HCT116 (cell line): ENCODE measurements around the gene NEO1. TPM values are rescaled to one million over a fixed set of nuclear protein-coding genes. Genes with fewer than 3 reads are reported as not detected.

Experiments used
- ATAC-seq: fragments of 200-7000 bp; cut with Tn5 transposase; 2 replicates; pipeline ENCODE4 v1.9.1; 2020; ENCODE audit warnings: mild to moderate bottlenecking, moderate library complexity
- BruUV-seq: library from RNA; stranded (reverse); fragments of 400-500 nt; replicated peaks from 2 replicates; lab custom pipeline; 2021; lab: Mats Ljungman, UMichigan
- CTCF ChIA-PET: fragments of 300-600 bp; sonication (Branson Sonifier 250); formaldehyde crosslinking; loops from one replicate; lab custom pipeline; 2021; ENCODE audit warnings: antibody characterized with exemption; lab: Charles Lee
- POLR2A ChIA-PET: fragments of 300-600, 350-600 bp; sonication (Branson Sonifier 250); formaldehyde crosslinking; loops from one replicate; lab custom pipeline; 2021; ENCODE audit warnings: antibody characterized with exemption; lab: Charles Lee
- RAD21 ChIA-PET, 2 experiments: fragments of 300-600 bp; sonication (Branson Sonifier 250); formaldehyde crosslinking; loops; one replicate each; lab custom pipeline; 2023; ENCODE audit warnings: low total read pairs in 2 of 2; ENCODE audit not compliant: uncharacterized antibody in 2 of 2, unreplicated experiment in 2 of 2, low non-redundant PET in 1 of 2; lab: Charles Lee
- DNase-seq: peaks from one replicate; pipeline ENCODE4 v3.0.0-alpha.2; 2010; ENCODE audit warnings: low read depth, low spot score
- H2AFZ ChIP-seq: fragments of 200-600 bp; shearing (Covaris generic), sonication (generic); 2 replicates; pipeline ENCODE4 v1.6.1; 2017; ENCODE audit warnings: low read depth, mixed run types, mixed read lengths, antibody characterized with exemption, low read length; ENCODE audit not compliant: poor library complexity, severe bottlenecking
- H3K27ac ChIP-seq: 2 replicates; pipeline ENCODE4 v1.5.1; 2012; ENCODE audit warnings: low read depth, low read length
- H3K27me3 ChIP-seq: fragments of 200-600 bp; sonication (generic); 2 replicates; pipeline ENCODE4 v1.6.1; 2016; ENCODE audit warnings: mixed run types, low read length, mixed read lengths; ENCODE audit not compliant: insufficient read depth
- H3K36me3 ChIP-seq, 2 experiments: fragments of 200-500 bp in 1 of 2; fragments of 200-600 bp in 1 of 2; sonication (Bioruptor generic) in 1 of 2; sonication (generic) in 1 of 2; 2 replicates each; pipeline versions ENCODE4 v1.5.1 to v1.6.1; 2014 to 2016; ENCODE audit warnings: low read length in 2 of 2, inconsistent platforms in 1 of 2, mixed read lengths in 1 of 2, mixed run types in 1 of 2; ENCODE audit not compliant: insufficient read depth in 2 of 2, control insufficient read depth in 1 of 2
- H3K4me1 ChIP-seq, 2 experiments: fragments of 200-600 bp in 1 of 2; sonication (generic) in 1 of 2; 2 replicates each; pipeline versions ENCODE4 v1.5.1 to v1.6.1; 2012 to 2017; ENCODE audit warnings: low read length in 2 of 2, inconsistent platforms in 1 of 2, mild to moderate bottlenecking in 1 of 2, mixed read lengths in 1 of 2, mixed run types in 1 of 2, moderate library complexity in 1 of 2; ENCODE audit not compliant: insufficient read depth in 2 of 2, control insufficient read depth in 1 of 2
- H3K4me2 ChIP-seq: fragments of 200-600 bp; sonication (generic); 2 replicates; pipeline ENCODE4 v1.6.1; 2017; ENCODE audit warnings: mixed run types, low read length, mixed read lengths
- H3K4me3 ChIP-seq, 2 experiments: fragments of 200-600 bp in 1 of 2; sonication (generic) in 1 of 2; replicated peaks in 1 of 2; 2 replicates each; pipeline ENCODE4 v1.5.1; 2011 to 2016; ENCODE audit warnings: low read length in 2 of 2, control low read depth in 1 of 2, low read depth in 1 of 2, mild to moderate bottlenecking in 1 of 2, mixed read lengths in 1 of 2, mixed run types in 1 of 2
- H3K79me2 ChIP-seq: fragments of 200-600 bp; sonication (generic); 2 replicates; pipeline ENCODE4 v1.6.1; 2017; ENCODE audit warnings: mild to moderate bottlenecking, mixed run types, low read length, moderate library complexity, mixed read lengths; ENCODE audit not compliant: insufficient read depth
- H3K9ac ChIP-seq: fragments of 200-600 bp; sonication (generic); 2 replicates; pipeline ENCODE4 v1.6.1; 2016; ENCODE audit warnings: low read length, mixed read lengths
- H3K9me2 ChIP-seq: fragments of 200-600 bp; sonication (generic), shearing (Covaris generic); 2 replicates; pipeline ENCODE4 v1.6.1; 2017; ENCODE audit warnings: mixed run types, mild to moderate bottlenecking, moderate library complexity; ENCODE audit not compliant: insufficient read depth
- H3K9me3 ChIP-seq, 2 experiments: fragments of 200-500 bp in 1 of 2; fragments of 200-600 bp in 1 of 2; sonication (Bioruptor generic) in 1 of 2; sonication (generic) in 1 of 2; 2 replicates each; pipeline ENCODE4 v1.6.1; 2014 to 2017; ENCODE audit warnings: low read length in 2 of 2, mixed read lengths in 2 of 2, inconsistent platforms in 1 of 2, low read depth in 1 of 2, mild to moderate bottlenecking in 1 of 2, mixed run types in 1 of 2, moderate library complexity in 1 of 2; ENCODE audit not compliant: control insufficient read depth in 1 of 2, insufficient read depth in 1 of 2
- H4K20me1 ChIP-seq: fragments of 200-600 bp; sonication (generic), shearing (Covaris generic); 2 replicates; pipeline ENCODE4 v1.6.1; 2017; ENCODE audit warnings: mixed run types, mild to moderate bottlenecking, moderate library complexity; ENCODE audit not compliant: insufficient read depth
- CBX3 ChIP-seq: IDR thresholded peaks from 2 replicates; pipeline ENCODE4 v1.6.1; 2012; ENCODE audit warnings: low read depth
- ELF1 ChIP-seq: IDR thresholded peaks from 2 replicates; pipeline ENCODE4 v1.6.1; 2012; ENCODE audit warnings: low read depth, borderline replicate concordance
- FOSL1 ChIP-seq: IDR thresholded peaks from 2 replicates; pipeline ENCODE4 v1.6.1; 2012; ENCODE audit warnings: low read depth
- POLR2AphosphoS5 ChIP-seq: IDR thresholded peaks from 2 replicates; pipeline ENCODE4 v1.6.1; 2011; ENCODE audit warnings: mild to moderate bottlenecking, low read depth, low read length, moderate library complexity
- RAD21 ChIP-seq: IDR thresholded peaks from 2 replicates; pipeline ENCODE4 v1.6.1; 2012; ENCODE audit warnings: low read depth, mild to moderate bottlenecking
- SP1 ChIP-seq: IDR thresholded peaks from 2 replicates; pipeline ENCODE4 v1.6.1; 2012; ENCODE audit warnings: low read depth
- SRF ChIP-seq: IDR thresholded peaks from 2 replicates; pipeline ENCODE4 v1.6.1; 2012; ENCODE audit warnings: low read depth
- YY1 ChIP-seq: IDR thresholded peaks from 2 replicates; pipeline ENCODE4 v1.6.1; 2011; ENCODE audit warnings: low read length, low read depth, moderate library complexity, mild to moderate bottlenecking; ENCODE audit not compliant: insufficient replicate concordance; ENCODE audit errors: extremely low read depth
- ZFX ChIP-seq: fragments of 450-650 bp; IDR thresholded peaks from 2 replicates; pipeline ENCODE4 v1.6.1; 2017
- ZNF274 ChIP-seq: fragments of 200-500 bp; sonication (Bioruptor generic); IDR thresholded peaks from 2 replicates; pipeline ENCODE4 v1.6.1; 2014; ENCODE audit warnings: mild to moderate bottlenecking, low read depth, low read length, inconsistent platforms
- intact Hi-C: fragments of 100-400 bp; cut with micrococcal nuclease; formaldehyde crosslinking; loops from 2 replicates; pipeline ENCODE4 v1.10.0; 2022
- total RNA-seq: library from RNA; stranded (reverse); gene quantifications from one replicate; pipeline ENCODE4 v1.2.1, GENCODE V29; 2021; ENCODE audit not compliant: unreplicated experiment
- TF ChIP-seq, protein P1 (sequence below): IDR thresholded peaks from 2 replicates; pipeline ENCODE4 v1.6.1; 2011; ENCODE audit warnings: mild to moderate bottlenecking, low read length, moderate library complexity; ENCODE audit not compliant: insufficient replicate concordance; ENCODE audit errors: extremely low read depth
- TF ChIP-seq, protein P2 (sequence below), 3 experiments: fragments of 200-600 bp in 1 of 3; sonication (generic) in 1 of 3; IDR thresholded peaks in 2 of 3; conservative IDR thresholded peaks in 1 of 3; 2 replicates each; pipeline ENCODE4 v1.5.1; 2012 to 2017; ENCODE audit warnings: low read depth in 2 of 3, low read length in 2 of 3, antibody characterized with exemption in 1 of 3, borderline replicate concordance in 1 of 3, control low read depth in 1 of 3, mild to moderate bottlenecking in 1 of 3, mixed read lengths in 1 of 3, mixed run types in 1 of 3, moderate library complexity in 1 of 3; ENCODE audit not compliant: insufficient read depth in 1 of 3
- TF ChIP-seq, protein P3 (sequence below): IDR thresholded peaks from 2 replicates; pipeline ENCODE4 v1.6.1; 2012
- TF ChIP-seq, protein P4 (sequence below): IDR thresholded peaks from 2 replicates; pipeline ENCODE4 v1.6.1; 2012; ENCODE audit warnings: low read depth

The NEO1 gene
- total RNA-seq, 1 experiment from 2014 or later = 30.0 TPM

DNA sequence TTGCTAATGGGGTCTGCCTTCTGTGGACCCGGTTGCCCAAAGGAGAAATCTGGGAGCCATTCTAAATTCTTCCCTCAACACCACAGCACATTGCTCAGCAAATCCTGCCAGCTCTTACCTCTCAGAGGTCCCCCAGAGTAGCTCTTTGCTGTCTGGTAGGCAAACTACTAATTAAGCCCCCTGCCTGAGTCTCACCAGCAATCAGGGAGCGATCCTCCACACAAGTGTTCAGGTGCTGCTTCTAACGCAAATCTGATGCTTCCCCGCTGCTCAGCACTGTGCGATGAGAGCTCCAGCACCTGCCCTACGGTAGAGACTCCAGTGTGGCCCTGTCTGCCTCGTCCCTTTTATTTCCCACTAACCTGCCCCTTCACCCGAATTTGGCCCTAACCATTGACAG, 256.0 kb downstream of the NEO1 start:
- no TSS peak for BruUV-seq
- Histone ChIP-seq H3K9ac (no peak overlapping the region), H3K9me2 (no peaks in the 10 kb centered on the region), H3K4me3 (no peak overlapping the region), H3K9me3 (no peaks in the 10 kb centered on the region), H3K27me3 (no peaks in the 10 kb centered on the region), H3K4me1 (no peaks in the 10 kb centered on the region), H3K36me3 (peaks cover 0 to under 1% of the 10 kb centered on the region in 2 experiments; a peak in 1 of 4 replicates), H4K20me1 (no peaks in the 10 kb centered on the region), H3K27ac (no peak overlapping the region), H3K4me2 (no peak overlapping the region), H3K79me2 (no peaks in the 10 kb centered on the region), H2AFZ (no peak overlapping the region)
- RAD21 ChIA-PET = no interaction called here
- CTCF ChIA-PET = interaction anchor here (1.1 kb wide), 1 partner anchor 396 kb away, joined by 4 read pairs; no protein-coding TSS in a partner anchor
- TF ChIP-seq, protein P1, sequence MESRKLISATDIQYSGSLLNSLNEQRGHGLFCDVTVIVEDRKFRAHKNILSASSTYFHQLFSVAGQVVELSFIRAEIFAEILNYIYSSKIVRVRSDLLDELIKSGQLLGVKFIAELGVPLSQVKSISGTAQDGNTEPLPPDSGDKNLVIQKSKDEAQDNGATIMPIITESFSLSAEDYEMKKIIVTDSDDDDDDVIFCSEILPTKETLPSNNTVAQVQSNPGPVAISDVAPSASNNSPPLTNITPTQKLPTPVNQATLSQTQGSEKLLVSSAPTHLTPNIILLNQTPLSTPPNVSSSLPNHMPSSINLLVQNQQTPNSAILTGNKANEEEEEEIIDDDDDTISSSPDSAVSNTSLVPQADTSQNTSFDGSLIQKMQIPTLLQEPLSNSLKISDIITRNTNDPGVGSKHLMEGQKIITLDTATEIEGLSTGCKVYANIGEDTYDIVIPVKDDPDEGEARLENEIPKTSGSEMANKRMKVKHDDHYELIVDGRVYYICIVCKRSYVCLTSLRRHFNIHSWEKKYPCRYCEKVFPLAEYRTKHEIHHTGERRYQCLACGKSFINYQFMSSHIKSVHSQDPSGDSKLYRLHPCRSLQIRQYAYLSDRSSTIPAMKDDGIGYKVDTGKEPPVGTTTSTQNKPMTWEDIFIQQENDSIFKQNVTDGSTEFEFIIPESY = no peak
- TF ChIP-seq, protein P2, sequence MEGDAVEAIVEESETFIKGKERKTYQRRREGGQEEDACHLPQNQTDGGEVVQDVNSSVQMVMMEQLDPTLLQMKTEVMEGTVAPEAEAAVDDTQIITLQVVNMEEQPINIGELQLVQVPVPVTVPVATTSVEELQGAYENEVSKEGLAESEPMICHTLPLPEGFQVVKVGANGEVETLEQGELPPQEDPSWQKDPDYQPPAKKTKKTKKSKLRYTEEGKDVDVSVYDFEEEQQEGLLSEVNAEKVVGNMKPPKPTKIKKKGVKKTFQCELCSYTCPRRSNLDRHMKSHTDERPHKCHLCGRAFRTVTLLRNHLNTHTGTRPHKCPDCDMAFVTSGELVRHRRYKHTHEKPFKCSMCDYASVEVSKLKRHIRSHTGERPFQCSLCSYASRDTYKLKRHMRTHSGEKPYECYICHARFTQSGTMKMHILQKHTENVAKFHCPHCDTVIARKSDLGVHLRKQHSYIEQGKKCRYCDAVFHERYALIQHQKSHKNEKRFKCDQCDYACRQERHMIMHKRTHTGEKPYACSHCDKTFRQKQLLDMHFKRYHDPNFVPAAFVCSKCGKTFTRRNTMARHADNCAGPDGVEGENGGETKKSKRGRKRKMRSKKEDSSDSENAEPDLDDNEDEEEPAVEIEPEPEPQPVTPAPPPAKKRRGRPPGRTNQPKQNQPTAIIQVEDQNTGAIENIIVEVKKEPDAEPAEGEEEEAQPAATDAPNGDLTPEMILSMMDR (IDR thresholded peaks at IDR 0.05 in 2 of 3, conservative IDR thresholded peaks at IDR 0.05 in 1 of 3; ENCODE audit: borderline replicate concordance in 1 of 3, insufficient read depth in 1 of 3, low read depth in 2 of 3, low read length in 2 of 3) = no peak
- TF ChIP-seq FOSL1 (no peak), YY1 (no peak), ZNF274 (no peak), ELF1 (no peak), SP1 (no peak), SRF (no peak), CBX3 (no peak), POLR2AphosphoS5 (no peak), ZFX (no peak), RAD21 (no peak)
- TF ChIP-seq, protein P3, sequence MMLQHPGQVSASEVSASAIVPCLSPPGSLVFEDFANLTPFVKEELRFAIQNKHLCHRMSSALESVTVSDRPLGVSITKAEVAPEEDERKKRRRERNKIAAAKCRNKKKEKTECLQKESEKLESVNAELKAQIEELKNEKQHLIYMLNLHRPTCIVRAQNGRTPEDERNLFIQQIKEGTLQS = no peak
- TF ChIP-seq, protein P4, sequence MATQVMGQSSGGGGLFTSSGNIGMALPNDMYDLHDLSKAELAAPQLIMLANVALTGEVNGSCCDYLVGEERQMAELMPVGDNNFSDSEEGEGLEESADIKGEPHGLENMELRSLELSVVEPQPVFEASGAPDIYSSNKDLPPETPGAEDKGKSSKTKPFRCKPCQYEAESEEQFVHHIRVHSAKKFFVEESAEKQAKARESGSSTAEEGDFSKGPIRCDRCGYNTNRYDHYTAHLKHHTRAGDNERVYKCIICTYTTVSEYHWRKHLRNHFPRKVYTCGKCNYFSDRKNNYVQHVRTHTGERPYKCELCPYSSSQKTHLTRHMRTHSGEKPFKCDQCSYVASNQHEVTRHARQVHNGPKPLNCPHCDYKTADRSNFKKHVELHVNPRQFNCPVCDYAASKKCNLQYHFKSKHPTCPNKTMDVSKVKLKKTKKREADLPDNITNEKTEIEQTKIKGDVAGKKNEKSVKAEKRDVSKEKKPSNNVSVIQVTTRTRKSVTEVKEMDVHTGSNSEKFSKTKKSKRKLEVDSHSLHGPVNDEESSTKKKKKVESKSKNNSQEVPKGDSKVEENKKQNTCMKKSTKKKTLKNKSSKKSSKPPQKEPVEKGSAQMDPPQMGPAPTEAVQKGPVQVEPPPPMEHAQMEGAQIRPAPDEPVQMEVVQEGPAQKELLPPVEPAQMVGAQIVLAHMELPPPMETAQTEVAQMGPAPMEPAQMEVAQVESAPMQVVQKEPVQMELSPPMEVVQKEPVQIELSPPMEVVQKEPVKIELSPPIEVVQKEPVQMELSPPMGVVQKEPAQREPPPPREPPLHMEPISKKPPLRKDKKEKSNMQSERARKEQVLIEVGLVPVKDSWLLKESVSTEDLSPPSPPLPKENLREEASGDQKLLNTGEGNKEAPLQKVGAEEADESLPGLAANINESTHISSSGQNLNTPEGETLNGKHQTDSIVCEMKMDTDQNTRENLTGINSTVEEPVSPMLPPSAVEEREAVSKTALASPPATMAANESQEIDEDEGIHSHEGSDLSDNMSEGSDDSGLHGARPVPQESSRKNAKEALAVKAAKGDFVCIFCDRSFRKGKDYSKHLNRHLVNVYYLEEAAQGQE = no peak
- ATAC-seq = no peak
- DNase-seq = no peak
- intact Hi-C loops = loop anchor here (5.0 kb wide), 2 partner anchors 254 to 599 kb away; no protein-coding TSS in a partner anchor
- POLR2A ChIA-PET = no interaction called here
